ENCODE data around the gene MRRF. TPM values are rescaled to one million over a fixed set of nuclear protein-coding genes. Genes with fewer than 3 reads are reported as not detected.

Gene MRRF
- total RNA-seq, 1 donor from 2014 or later: 41.2 TPM

DNA sequence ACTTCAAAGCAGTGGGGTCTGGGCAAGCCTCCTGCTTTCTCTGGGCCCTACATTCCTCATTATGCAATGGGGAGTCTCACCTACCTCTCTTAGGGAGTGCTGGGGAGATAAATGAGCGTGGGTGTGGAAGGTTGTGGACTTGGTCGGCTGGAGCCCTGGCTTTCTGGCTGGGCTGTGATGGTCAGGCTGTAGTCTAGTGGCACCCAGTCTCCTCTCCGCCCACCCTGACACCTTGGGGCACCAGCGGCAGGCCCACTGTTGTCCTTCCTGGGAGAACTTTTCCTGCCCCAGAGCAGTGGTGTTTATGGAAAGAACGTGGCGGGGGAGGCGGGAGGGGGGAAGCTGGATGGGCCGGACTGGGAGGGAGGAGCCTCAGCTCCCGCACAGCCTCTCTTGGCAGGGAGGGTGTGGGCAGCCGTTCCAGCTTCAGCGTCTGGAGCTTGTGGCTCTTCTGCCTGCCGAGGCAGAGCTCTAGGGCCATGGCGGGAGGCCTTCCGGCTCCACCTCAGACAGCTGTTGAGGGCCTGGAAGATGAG lies 110.3 kb downstream of the MRRF start:
- Mint-ChIP-seq H3K27ac (no peak overlapping the region), H3K4me1 (ENCODE audit: unreplicated experiment) (peaks cover 11% of the 10 kb centered on the region), H3K9me3 (no peaks in the 10 kb centered on the region), H3K27me3 (peaks cover 50% of the 10 kb centered on the region), H3K36me3 (no peaks in the 10 kb centered on the region), H3K4me3 (no peak overlapping the region)
- DNase-seq (ENCODE audit: extremely low spot score, unreplicated experiment): no peak
- TF ChIP-seq, protein P1, sequence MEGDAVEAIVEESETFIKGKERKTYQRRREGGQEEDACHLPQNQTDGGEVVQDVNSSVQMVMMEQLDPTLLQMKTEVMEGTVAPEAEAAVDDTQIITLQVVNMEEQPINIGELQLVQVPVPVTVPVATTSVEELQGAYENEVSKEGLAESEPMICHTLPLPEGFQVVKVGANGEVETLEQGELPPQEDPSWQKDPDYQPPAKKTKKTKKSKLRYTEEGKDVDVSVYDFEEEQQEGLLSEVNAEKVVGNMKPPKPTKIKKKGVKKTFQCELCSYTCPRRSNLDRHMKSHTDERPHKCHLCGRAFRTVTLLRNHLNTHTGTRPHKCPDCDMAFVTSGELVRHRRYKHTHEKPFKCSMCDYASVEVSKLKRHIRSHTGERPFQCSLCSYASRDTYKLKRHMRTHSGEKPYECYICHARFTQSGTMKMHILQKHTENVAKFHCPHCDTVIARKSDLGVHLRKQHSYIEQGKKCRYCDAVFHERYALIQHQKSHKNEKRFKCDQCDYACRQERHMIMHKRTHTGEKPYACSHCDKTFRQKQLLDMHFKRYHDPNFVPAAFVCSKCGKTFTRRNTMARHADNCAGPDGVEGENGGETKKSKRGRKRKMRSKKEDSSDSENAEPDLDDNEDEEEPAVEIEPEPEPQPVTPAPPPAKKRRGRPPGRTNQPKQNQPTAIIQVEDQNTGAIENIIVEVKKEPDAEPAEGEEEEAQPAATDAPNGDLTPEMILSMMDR (conservative IDR thresholded peaks at IDR 0.05): no peak

DNA sequence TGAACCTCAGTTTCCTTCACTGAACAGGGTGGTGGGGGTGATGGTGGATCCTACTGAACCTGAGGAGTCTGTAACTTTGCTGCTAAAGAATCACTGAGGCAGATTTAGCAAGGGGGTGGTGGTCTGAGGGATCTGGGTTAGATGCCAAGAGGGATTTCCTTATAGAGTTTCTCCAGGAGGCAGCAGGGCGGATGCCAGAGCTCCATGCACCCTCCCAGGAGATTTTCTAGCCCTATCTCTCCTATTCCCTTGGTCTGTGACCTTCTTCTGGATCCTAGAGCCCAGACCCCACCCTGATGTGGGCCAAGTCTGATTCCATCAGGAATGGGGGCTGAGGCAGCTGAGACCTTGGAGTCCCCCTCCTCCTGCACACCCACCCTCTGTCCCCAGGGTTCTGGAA lies 112.1 kb downstream of the MRRF start:
- H3K4me3 Mint-ChIP-seq: no peak overlapping the region
- DNase-seq (ENCODE audit: extremely low spot score, unreplicated experiment): no peak
- H3K9me3 Mint-ChIP-seq: no peaks in the 10 kb centered on the region
- H3K27me3 Mint-ChIP-seq: peaks cover 34% of the 10 kb centered on the region
- peak overlapping the region; percentile 61 for H3K27ac Mint-ChIP-seq
- peaks cover 11% of the 10 kb centered on the region for H3K4me1 Mint-ChIP-seq (ENCODE audit: unreplicated experiment)
- TF ChIP-seq, protein P1 (conservative IDR thresholded peaks at IDR 0.05): no peak
- no peaks in the 10 kb centered on the region for H3K36me3 Mint-ChIP-seq

DNA sequence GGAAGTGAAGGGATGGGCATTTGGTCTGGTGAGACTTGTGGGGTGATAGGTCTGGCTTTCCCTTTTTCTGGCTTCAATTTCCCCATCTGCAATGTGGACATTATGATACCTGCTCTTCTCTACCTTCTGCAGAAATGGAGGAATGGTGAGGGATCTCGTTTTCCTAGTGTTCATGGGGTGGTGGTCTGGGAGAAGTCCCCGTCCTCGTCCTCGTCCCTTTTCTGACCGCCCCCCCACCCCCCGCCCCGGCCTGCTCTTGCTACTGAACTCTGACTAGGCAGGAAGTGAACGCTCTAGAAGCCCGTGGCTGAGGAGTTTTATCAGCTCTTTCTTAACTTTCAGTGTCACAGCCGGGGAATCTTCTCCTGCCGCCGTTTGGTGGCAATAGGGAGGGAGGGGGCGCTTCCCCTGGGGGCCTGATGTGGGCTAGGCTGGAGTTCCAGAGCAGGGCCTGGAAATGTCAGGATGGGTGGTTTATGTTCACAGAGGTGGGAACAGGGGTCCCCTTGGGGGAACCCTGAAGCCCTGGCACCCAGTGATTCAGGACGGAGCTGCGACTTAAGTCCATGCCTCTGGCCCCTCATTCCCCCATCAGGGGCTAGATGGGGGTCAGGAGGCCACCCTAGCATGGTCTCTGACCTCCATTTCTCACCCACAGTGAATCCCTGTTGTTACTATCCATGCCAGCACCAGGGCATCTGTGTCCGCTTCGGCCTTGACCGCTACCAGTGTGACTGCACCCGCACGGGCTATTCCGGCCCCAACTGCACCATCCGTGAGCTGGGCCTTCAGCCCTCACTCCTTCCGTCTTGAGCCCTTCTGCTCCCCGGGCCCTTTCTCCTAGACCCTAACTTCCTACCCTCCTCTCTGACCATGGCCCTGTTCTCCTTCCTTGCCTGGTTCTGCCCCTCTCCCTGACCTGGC lies 112.8 kb downstream of the MRRF start:
- Mint-ChIP-seq H3K9me3 (no peaks in the 10 kb centered on the region), H3K4me3 (no peak overlapping the region), H3K27ac (no peak overlapping the region), H3K36me3 (no peaks in the 10 kb centered on the region), H3K4me1 (ENCODE audit: unreplicated experiment) (peaks cover 11% of the 10 kb centered on the region), H3K27me3 (peaks cover 27% of the 10 kb centered on the region)
- no peak for DNase-seq (ENCODE audit: extremely low spot score, unreplicated experiment)
- TF ChIP-seq, protein P1 (conservative IDR thresholded peaks at IDR 0.05): no peak

DNA sequence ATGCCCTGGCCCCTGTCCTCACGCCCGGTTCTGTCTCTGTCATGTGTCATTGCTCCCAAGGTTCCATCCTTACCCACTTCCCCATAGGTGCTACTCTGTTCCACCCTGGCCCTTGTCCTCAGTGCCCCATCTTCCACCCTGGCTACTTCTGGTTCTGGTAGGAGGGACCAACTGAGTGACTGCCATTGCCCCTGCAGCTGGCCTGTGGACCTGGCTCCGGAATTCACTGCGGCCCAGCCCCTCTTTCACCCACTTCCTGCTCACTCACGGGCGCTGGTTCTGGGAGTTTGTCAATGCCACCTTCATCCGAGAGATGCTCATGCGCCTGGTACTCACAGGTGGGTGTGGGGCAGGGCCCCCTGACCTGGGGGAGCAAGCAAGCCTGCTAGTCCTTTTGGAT lies 113.6 kb downstream of the MRRF start:
- Mint-ChIP-seq H3K27me3 (peaks cover 24% of the 10 kb centered on the region), H3K36me3 (no peaks in the 10 kb centered on the region), H3K4me1 (ENCODE audit: unreplicated experiment) (peaks cover 11% of the 10 kb centered on the region), H3K9me3 (no peaks in the 10 kb centered on the region), H3K4me3 (no peak overlapping the region), H3K27ac (no peak overlapping the region)
- TF ChIP-seq, protein P1 (conservative IDR thresholded peaks at IDR 0.05): no peak
- DNase-seq (ENCODE audit: extremely low spot score, unreplicated experiment): no peak

DNA sequence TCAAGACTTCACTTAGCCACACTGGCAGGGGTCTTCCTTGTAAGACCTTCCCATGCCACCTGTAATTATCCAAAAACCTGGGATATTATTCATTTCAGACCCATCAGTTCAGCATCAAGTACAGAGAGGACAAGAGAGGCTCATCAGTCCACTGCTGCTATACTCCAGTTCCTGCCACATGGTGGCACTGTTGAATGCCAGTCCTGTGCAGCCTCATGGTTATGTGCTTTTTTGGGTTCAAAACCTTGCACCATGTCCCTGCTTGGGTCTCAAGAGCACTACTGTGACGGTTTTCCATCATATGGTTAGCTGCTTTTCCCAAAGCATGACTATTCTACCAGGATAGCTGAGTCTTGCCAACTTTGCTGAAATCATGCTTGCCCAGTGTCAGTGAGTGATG lies 114.7 kb downstream of the MRRF start:
- H3K4me1 Mint-ChIP-seq (ENCODE audit: unreplicated experiment): peaks cover 11% of the 10 kb centered on the region
- TF ChIP-seq, protein P1 (conservative IDR thresholded peaks at IDR 0.05): peak; percentile 54
- H3K27me3 Mint-ChIP-seq: peaks cover 17% of the 10 kb centered on the region
- H3K4me3 Mint-ChIP-seq: no peak overlapping the region
- H3K27ac Mint-ChIP-seq: no peak overlapping the region
- no peaks in the 10 kb centered on the region for H3K9me3 Mint-ChIP-seq
- no peak for DNase-seq (ENCODE audit: extremely low spot score, unreplicated experiment)
- no peaks in the 10 kb centered on the region for H3K36me3 Mint-ChIP-seq

Data from type B pancreatic cell (in vitro differentiated cells).